ENCODE data around the gene KRT2. TPM values are rescaled to one million over a fixed set of nuclear protein-coding genes. Genes with fewer than 3 reads are reported as not detected.

KRT2 gene
- total and polyA plus RNA-seq, 2 of the 8 experiments (the other 6 are each of a cell fraction or from before 2014, with no cell fraction given), result not detected

- H4K91ac ChIP-seq (replicated peaks; ENCODE audit: insufficient read length, low read length), result no peak overlapping the region
- ChIA-PET POLR2A (ENCODE audit: partially characterized antibody) (no interaction called here), CTCF (ENCODE audit: partially characterized antibody) (interaction anchor here (1.7 kb wide), 2 partner anchors 18 to 19 kb away, joined by 3 to 6 read pairs; no protein-coding TSS in a partner anchor)
- no peak overlapping the region for H3K4ac ChIP-seq (replicated peaks; ENCODE audit: insufficient read length, low read depth, low read length)
- no peak overlapping the region for H3K4me2 ChIP-seq (ENCODE audit: insufficient read depth in 1 of 2, low read depth in 2 of 2, low read length in 2 of 2)
- H3K4me1 ChIP-seq (replicated peaks in 1 of 4; ENCODE audit: control insufficient read depth in 3 of 4, insufficient read depth in 4 of 4, low read length in 3 of 4), result no peaks in the 10 kb centered on the region
- H4K5ac ChIP-seq (ENCODE audit: insufficient read length, low read depth, low read length), result no peak overlapping the region
- H2BK12ac ChIP-seq (ENCODE audit: low read depth, low read length), result no peak overlapping the region
- H2BK15ac ChIP-seq (ENCODE audit: low read length), result no peak overlapping the region
- H3K56ac ChIP-seq (replicated peaks; ENCODE audit: insufficient read length, low read depth, low read length), result no peak overlapping the region
- H3K79me1 ChIP-seq (ENCODE audit: low read depth, low read length), result no peaks in the 10 kb centered on the region; the same call in 1 of the 2 replicates
- H2BK5ac ChIP-seq (ENCODE audit: low read depth, low read length), result no peak overlapping the region
- H4K20me1 ChIP-seq (replicated peaks in 1 of 2; ENCODE audit: control insufficient read depth in 1 of 2, insufficient read depth in 2 of 2, low read length in 2 of 2), result no peaks in the 10 kb centered on the region
- H3K9me3 ChIP-seq (ENCODE audit: insufficient read depth in 2 of 2, low read depth in 1 of 2, low read length in 1 of 2), result no peaks in the 10 kb centered on the region
- no peak for FAIRE-seq
- no peak overlapping the region for H3K9ac ChIP-seq (replicated peaks in 1 of 4; ENCODE audit: extremely low read depth in 1 of 4, low read depth in 3 of 4, low read length in 3 of 4)
- DNase-seq (ENCODE audit: low read depth in 1 of 2, low spot score in 2 of 2), result peak in 1 of 2 experiments; percentile 17
- H3K14ac ChIP-seq (ENCODE audit: insufficient read length), result no peak overlapping the region
- H3K36me3 ChIP-seq (ENCODE audit: control insufficient read depth in 2 of 4, insufficient read depth in 4 of 4, low read length in 3 of 4), result no peaks in the 10 kb centered on the region
- no peak overlapping the region for H3K18ac ChIP-seq (ENCODE audit: extremely low read depth, low read length)
- 85% methylated on average over 7 of the region's 7 CpGs; no CpG with 5 or more reads in 1 of the 2 experiments for WGBS, 2 experiments (ENCODE audit: extremely low coverage in 1 of 2, insufficient coverage in 1 of 2, insufficient read length in 1 of 2, insufficient replicate concordance in 2 of 2, low coverage in 1 of 2, low lambda C conversion rate in 2 of 2, missing lambda C conversion rate in 1 of 2)
- H2BK120ac ChIP-seq (replicated peaks; ENCODE audit: low read depth, low read length), result no peak overlapping the region
- H3K27me3 ChIP-seq (replicated peaks in 1 of 4; ENCODE audit: control insufficient read depth in 3 of 4, extremely low read depth in 1 of 4, insufficient read depth in 3 of 4, low read length in 3 of 4), result no peaks in the 10 kb centered on the region; a peak in 2 of 7 replicates
- no peaks in the 10 kb centered on the region for H3K79me2 ChIP-seq (ENCODE audit: control insufficient read depth in 1 of 2, insufficient read depth in 2 of 2, low read length in 2 of 2)
- H3K27ac ChIP-seq (ENCODE audit: low read depth, low read length), result no peak overlapping the region
- H3K23ac ChIP-seq (ENCODE audit: insufficient read length), result no peak overlapping the region
- no peak overlapping the region for H2AFZ ChIP-seq (ENCODE audit: low read length)
- no peak overlapping the region for H3K4me3 ChIP-seq (ENCODE audit: extremely low read depth in 1 of 4, insufficient read depth in 2 of 4, low read depth in 3 of 4, low read length in 4 of 4)
- H4K8ac ChIP-seq (ENCODE audit: extremely low read depth, insufficient read depth, low read length), result no peak overlapping the region
- no peak overlapping the region for H2BK20ac ChIP-seq (ENCODE audit: low read length)
- no peak overlapping the region for H2AK5ac ChIP-seq (ENCODE audit: low read depth, low read length)
- H3K23me2 ChIP-seq (ENCODE audit: low read depth, low read length), result no peaks in the 10 kb centered on the region
- no peak for TF ChIP-seq RAD21 (IDR thresholded peaks at IDR 0.05 in 1 of 2, conservative IDR thresholded peaks at IDR 0.05 in 1 of 2; ENCODE audit: low read depth in 2 of 2, low read length in 2 of 2)
- no peak for TF ChIP-seq JUND (IDR thresholded peaks at IDR 0.05; ENCODE audit: low read length)
These were observed 22.0 kb downstream of the KRT2 start for GRCh38 chr12:52630008-52630500.
